Measurements from ENCODE around the gene DHRS4L2. TPM values are rescaled to one million over a fixed set of nuclear protein-coding genes. Genes with fewer than 3 reads are reported as not detected.

Gene DHRS4L2
- polyA plus RNA-seq, 1 donor (not counting 4 experiments of a cell fraction or from before 2014, with no cell fraction given) = 18.1 TPM

DNA sequence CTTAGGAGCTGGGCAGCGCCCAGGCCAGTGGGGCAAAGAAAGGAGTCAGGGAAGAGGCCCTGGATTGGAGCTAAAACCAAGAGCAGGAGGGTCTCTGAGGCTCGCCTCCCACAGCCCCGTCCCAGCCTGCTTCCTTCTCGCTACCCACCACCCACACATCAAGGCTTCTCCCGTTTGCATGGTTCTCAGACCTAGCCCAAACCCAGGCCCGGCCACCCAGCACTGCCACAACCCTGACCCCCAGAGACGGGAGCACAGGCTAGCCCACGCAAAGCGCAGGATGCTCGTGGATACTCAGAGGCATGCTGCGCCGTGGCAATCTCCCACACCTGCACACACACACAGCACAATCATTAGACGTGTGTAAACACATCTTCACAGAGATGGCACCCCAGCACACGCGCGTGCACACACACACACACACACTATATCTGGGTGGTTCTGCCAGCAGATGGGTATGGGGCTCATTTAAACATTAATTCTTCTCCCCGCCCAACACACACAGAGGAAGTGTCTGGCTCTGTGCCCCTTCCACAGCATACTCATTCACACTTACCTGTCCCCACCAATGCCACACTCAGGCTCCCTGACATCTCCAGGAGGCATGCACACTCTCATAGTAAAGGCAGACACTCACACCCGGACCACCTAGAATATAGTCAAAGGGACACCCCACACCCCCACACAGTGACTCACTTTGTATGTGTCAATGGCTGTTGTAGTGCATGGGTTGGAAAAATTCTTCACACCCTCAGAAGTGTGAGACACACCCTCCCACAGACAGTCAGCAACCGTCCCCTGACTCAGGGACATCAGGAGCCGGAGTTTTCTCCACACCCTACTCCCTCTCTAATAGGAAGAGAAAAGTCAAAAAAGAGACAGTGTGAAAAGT is 64.2 kb downstream of the DHRS4L2 start:
- H3K36me3 ChIP-seq (ENCODE audit: control insufficient read depth in 2 of 2, extremely low read depth in 1 of 2, insufficient read depth in 2 of 2, low read length in 2 of 2) = no peaks in the 10 kb centered on the region
- no peaks in the 10 kb centered on the region for H4K20me1 ChIP-seq (ENCODE audit: control insufficient read depth, extremely low read depth, insufficient read depth, low read length)
- H3K27me3 ChIP-seq (ENCODE audit: control insufficient read depth, extremely low read depth, insufficient read depth, low read length) = no peaks in the 10 kb centered on the region
- no peaks in the 10 kb centered on the region for H3K9me1 ChIP-seq (ENCODE audit: control insufficient read depth, extremely low read depth, insufficient read depth, low read length)
- H2AFZ ChIP-seq (ENCODE audit: control insufficient read depth, low read length) = no peak overlapping the region
- no peak overlapping the region for H3K27ac ChIP-seq (ENCODE audit: control insufficient read depth, insufficient read depth, low read length)
- H3K4me2 ChIP-seq (ENCODE audit: control insufficient read depth, extremely low read depth, insufficient read depth, low read depth, low read length) = peak overlapping the region; percentile 86
- dilution Hi-C loops (cut with MboI; ENCODE audit: extremely low pct_ligation_motif_present, low sequenced_read_pairs) = no loop called here
- no peak overlapping the region for H3K4me3 ChIP-seq (ENCODE audit: control insufficient read depth in 2 of 3, extremely low read depth in 1 of 3, insufficient read depth in 2 of 3, low read depth in 1 of 3, low read length in 3 of 3)
- FAIRE-seq (no peak), DNase-seq (ENCODE audit: low read depth, low spot score) (no peak)
- no peaks in the 10 kb centered on the region for H3K79me2 ChIP-seq (ENCODE audit: control insufficient read depth, insufficient read depth, low read length)
- H3K9me3 ChIP-seq (ENCODE audit: control insufficient read depth, low read depth, low read length) = no peaks in the 10 kb centered on the region
- H3K9ac ChIP-seq (ENCODE audit: control insufficient read depth, extremely low read depth, insufficient read depth, low read length) = no peak overlapping the region
- TF ChIP-seq, protein P1, sequence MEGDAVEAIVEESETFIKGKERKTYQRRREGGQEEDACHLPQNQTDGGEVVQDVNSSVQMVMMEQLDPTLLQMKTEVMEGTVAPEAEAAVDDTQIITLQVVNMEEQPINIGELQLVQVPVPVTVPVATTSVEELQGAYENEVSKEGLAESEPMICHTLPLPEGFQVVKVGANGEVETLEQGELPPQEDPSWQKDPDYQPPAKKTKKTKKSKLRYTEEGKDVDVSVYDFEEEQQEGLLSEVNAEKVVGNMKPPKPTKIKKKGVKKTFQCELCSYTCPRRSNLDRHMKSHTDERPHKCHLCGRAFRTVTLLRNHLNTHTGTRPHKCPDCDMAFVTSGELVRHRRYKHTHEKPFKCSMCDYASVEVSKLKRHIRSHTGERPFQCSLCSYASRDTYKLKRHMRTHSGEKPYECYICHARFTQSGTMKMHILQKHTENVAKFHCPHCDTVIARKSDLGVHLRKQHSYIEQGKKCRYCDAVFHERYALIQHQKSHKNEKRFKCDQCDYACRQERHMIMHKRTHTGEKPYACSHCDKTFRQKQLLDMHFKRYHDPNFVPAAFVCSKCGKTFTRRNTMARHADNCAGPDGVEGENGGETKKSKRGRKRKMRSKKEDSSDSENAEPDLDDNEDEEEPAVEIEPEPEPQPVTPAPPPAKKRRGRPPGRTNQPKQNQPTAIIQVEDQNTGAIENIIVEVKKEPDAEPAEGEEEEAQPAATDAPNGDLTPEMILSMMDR (optimal IDR thresholded peaks at IDR 0.05 in 1 of 3, IDR thresholded peaks at IDR 0.05 in 1 of 3, conservative IDR thresholded peaks at IDR 0.05 in 1 of 3; ENCODE audit: extremely low read depth in 1 of 3, insufficient read depth in 2 of 3, low read length in 3 of 3) = no peak
- TF ChIP-seq EZH2 (IDR thresholded peaks at IDR 0.05; ENCODE audit: low read length) = no peak
- peaks cover 7% of the 10 kb centered on the region for H3K4me1 ChIP-seq (ENCODE audit: control insufficient read depth, extremely low read depth, insufficient read depth, low read length)

DNA sequence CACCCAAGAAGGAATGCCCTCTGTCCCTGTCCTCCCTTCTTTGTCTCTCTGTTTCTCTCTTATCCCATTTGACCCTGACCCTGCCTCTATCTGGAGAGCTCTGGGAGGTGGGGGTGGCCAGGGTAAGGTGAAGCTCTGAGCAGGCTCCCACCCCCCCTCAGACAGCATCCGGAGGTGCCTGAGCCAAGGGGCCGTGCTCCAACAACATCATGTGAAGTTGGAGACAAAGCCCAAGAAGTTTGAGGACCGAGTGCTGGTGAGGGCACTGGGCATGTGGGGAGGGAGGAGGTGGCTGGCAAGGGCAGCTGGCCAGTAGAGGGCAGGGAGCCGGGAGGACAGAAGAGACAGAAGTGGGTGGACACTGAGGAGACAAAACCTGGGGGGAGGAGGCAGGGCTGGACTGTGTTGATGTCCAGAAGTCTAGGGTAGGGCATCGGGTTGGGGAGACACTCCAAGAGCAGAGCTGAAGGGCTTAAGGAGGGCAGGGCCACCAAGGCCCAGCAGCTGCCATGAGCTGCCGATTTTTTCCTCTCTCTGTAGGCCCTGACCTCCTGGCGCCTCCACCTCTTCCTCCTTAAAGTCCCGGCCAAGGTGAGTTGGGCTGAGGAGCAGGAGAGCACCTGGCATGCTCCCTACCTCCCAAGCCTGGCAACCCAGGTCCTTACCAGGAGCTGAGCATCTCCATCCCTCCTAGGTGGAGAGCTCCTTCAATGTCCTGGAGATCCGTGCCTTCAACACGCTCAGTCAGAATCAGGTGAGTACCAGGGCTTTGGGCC is 65.0 kb downstream of the DHRS4L2 start:
- H4K20me1 ChIP-seq (ENCODE audit: control insufficient read depth, extremely low read depth, insufficient read depth, low read length) = no peaks in the 10 kb centered on the region
- H3K79me2 ChIP-seq (ENCODE audit: control insufficient read depth, insufficient read depth, low read length) = no peaks in the 10 kb centered on the region
- H3K4me1 ChIP-seq (ENCODE audit: control insufficient read depth, extremely low read depth, insufficient read depth, low read length) = peaks cover 7% of the 10 kb centered on the region
- H3K9me3 ChIP-seq (ENCODE audit: control insufficient read depth, low read depth, low read length) = no peaks in the 10 kb centered on the region
- H2AFZ ChIP-seq (ENCODE audit: control insufficient read depth, low read length) = no peak overlapping the region
- no peaks in the 10 kb centered on the region for H3K27me3 ChIP-seq (ENCODE audit: control insufficient read depth, extremely low read depth, insufficient read depth, low read length)
- no peak for DNase-seq (ENCODE audit: low read depth, low spot score)
- no peak for FAIRE-seq
- no peak overlapping the region for H3K9ac ChIP-seq (ENCODE audit: control insufficient read depth, extremely low read depth, insufficient read depth, low read length)
- no peaks in the 10 kb centered on the region for H3K36me3 ChIP-seq (ENCODE audit: control insufficient read depth in 2 of 2, extremely low read depth in 1 of 2, insufficient read depth in 2 of 2, low read length in 2 of 2)
- TF ChIP-seq, protein P1 (optimal IDR thresholded peaks at IDR 0.05 in 1 of 3, IDR thresholded peaks at IDR 0.05 in 1 of 3, conservative IDR thresholded peaks at IDR 0.05 in 1 of 3; ENCODE audit: extremely low read depth in 1 of 3, insufficient read depth in 2 of 3, low read length in 3 of 3) = no peak
- TF ChIP-seq EZH2 (IDR thresholded peaks at IDR 0.05; ENCODE audit: low read length) = no peak
- dilution Hi-C loops (cut with MboI; ENCODE audit: extremely low pct_ligation_motif_present, low sequenced_read_pairs) = no loop called here
- no peak overlapping the region for H3K4me3 ChIP-seq (ENCODE audit: control insufficient read depth in 2 of 3, extremely low read depth in 1 of 3, insufficient read depth in 2 of 3, low read depth in 1 of 3, low read length in 3 of 3)
- no peak overlapping the region for H3K27ac ChIP-seq (ENCODE audit: control insufficient read depth, insufficient read depth, low read length)
- H3K4me2 ChIP-seq (ENCODE audit: control insufficient read depth, extremely low read depth, insufficient read depth, low read depth, low read length) = no peak overlapping the region
- no peaks in the 10 kb centered on the region for H3K9me1 ChIP-seq (ENCODE audit: control insufficient read depth, extremely low read depth, insufficient read depth, low read length)

All from keratinocyte (primary cell).